ENCODE measurements around the gene PAPPA.

The PAPPA gene

DNA sequence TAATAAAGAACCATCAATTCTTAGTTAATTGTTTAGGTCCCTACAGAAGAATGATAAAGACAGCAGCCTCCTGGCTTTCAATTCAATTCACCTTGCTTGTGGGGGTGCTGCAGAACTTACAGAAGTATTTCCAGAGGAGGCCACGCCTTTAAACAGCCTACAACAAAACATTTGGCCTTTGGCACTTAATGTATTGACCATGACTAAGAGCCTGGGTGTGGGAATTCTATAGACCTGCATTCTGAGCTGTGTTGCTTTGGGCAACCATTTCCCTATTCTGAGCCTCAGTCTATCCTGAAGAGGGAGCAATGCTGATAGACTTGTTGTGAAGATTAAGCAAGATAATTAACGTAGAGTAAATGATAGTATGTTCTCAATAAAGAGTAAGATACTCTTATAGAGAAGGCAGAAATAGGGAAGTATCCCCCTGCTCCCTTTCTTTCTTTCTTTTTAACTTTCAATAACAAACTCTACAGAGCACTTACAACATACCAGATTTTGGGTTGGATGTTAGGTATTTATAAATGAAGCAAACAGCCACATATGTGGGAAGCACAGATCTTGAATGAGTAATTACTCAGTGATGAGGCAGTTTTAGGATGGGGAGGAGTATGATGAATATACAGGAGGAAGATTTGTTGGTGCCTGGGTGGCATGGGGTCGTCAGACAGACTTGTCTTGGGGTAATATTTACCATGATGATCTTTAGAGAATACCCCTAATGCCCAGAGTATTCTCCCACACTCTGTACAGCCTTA lies 28.4 kb downstream of the PAPPA start:
- Histone ChIP-seq H3K4me1 (ENCODE audit: control insufficient read depth, insufficient read depth, low read length) (no peaks in the 10 kb centered on the region), H3K27ac (ENCODE audit: low read length) (no peak overlapping the region), H3K27me3 (ENCODE audit: control insufficient read depth, insufficient read depth, low read length) (no peaks in the 10 kb centered on the region), H3K36me3 (ENCODE audit: control insufficient read depth, insufficient read depth, low read length) (no peaks in the 10 kb centered on the region), H3K4me3 (ENCODE audit: low read length) (no peak overlapping the region), H3K9me3 (ENCODE audit: control insufficient read depth, insufficient read depth, low read length) (no peaks in the 10 kb centered on the region)
- no CpG with 5 or more reads among the region's 3 CpGs for WGBS (ENCODE audit: insufficient coverage, insufficient read length)
- no peak for DNase-seq (ENCODE audit: low read depth, low spot score)

GRCh38 chr9:116182876-116183275 lies 29.3 kb downstream of the PAPPA start:
- WGBS (ENCODE audit: insufficient coverage, insufficient read length) = no CpG with 5 or more reads among the region's 5 CpGs
- H3K27ac ChIP-seq (ENCODE audit: low read length) = no peak overlapping the region
- H3K9me3 ChIP-seq (ENCODE audit: control insufficient read depth, insufficient read depth, low read length) = no peaks in the 10 kb centered on the region
- H3K4me1 ChIP-seq (ENCODE audit: control insufficient read depth, insufficient read depth, low read length) = no peaks in the 10 kb centered on the region
- no peaks in the 10 kb centered on the region for H3K27me3 ChIP-seq (ENCODE audit: control insufficient read depth, insufficient read depth, low read length)
- H3K4me3 ChIP-seq (ENCODE audit: low read length) = no peak overlapping the region
- DNase-seq (ENCODE audit: low read depth, low spot score) = no peak
- H3K36me3 ChIP-seq (ENCODE audit: control insufficient read depth, insufficient read depth, low read length) = no peaks in the 10 kb centered on the region

DNA sequence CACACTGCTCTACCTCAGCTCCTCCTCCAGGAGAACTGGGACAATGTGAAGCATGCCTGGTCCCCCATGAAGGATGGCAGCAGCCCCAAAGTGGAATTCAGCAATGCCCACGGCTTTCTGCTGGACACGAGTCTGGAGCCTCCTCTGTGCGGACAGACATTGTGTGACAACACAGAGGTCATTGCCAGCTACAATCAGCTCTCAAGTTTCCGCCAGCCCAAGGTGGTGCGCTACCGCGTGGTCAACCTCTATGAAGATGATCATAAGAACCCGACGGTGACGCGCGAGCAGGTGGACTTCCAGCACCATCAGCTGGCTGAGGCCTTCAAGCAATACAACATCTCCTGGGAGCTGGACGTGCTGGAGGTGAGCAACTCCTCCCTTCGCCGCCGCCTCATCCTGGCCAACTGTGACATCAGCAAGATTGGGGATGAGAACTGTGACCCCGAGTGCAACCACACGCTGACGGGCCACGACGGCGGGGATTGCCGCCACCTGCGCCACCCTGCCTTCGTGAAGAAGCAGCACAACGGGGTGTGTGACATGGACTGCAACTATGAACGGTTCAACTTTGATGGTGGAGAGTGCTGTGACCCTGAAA lies 34.1 kb downstream of the PAPPA start:
- no CpG with 5 or more reads among the region's 27 CpGs for WGBS (ENCODE audit: insufficient coverage, insufficient read length)
- no peaks in the 10 kb centered on the region for H3K9me3 ChIP-seq (ENCODE audit: control insufficient read depth, insufficient read depth, low read length)
- no peaks in the 10 kb centered on the region for H3K4me1 ChIP-seq (ENCODE audit: control insufficient read depth, insufficient read depth, low read length)
- no peaks in the 10 kb centered on the region for H3K27me3 ChIP-seq (ENCODE audit: control insufficient read depth, insufficient read depth, low read length)
- DNase-seq (ENCODE audit: low read depth, low spot score) = no peak
- H3K4me3 ChIP-seq (ENCODE audit: low read length) = no peak overlapping the region
- H3K36me3 ChIP-seq (ENCODE audit: control insufficient read depth, insufficient read depth, low read length) = no peaks in the 10 kb centered on the region
- no peak overlapping the region for H3K27ac ChIP-seq (ENCODE audit: low read length)

GRCh38 chr9:116189683-116190082 lies 36.1 kb downstream of the PAPPA start:
- no peaks in the 10 kb centered on the region for H3K4me1 ChIP-seq (ENCODE audit: control insufficient read depth, insufficient read depth, low read length)
- H3K27ac ChIP-seq (ENCODE audit: low read length) = no peak overlapping the region
- no peak overlapping the region for H3K4me3 ChIP-seq (ENCODE audit: low read length)
- H3K27me3 ChIP-seq (ENCODE audit: control insufficient read depth, insufficient read depth, low read length) = no peaks in the 10 kb centered on the region
- H3K36me3 ChIP-seq (ENCODE audit: control insufficient read depth, insufficient read depth, low read length) = no peaks in the 10 kb centered on the region
- H3K9me3 ChIP-seq (ENCODE audit: control insufficient read depth, insufficient read depth, low read length) = no peaks in the 10 kb centered on the region
- no peak for DNase-seq (ENCODE audit: low read depth, low spot score)
- WGBS (ENCODE audit: insufficient coverage, insufficient read length) = no CpG with 5 or more reads among the region's 5 CpGs

- Histone ChIP-seq H3K4me3 (ENCODE audit: low read length) (no peak overlapping the region), H3K4me1 (ENCODE audit: control insufficient read depth, insufficient read depth, low read length) (no peaks in the 10 kb centered on the region), H3K9me3 (ENCODE audit: control insufficient read depth, insufficient read depth, low read length) (no peaks in the 10 kb centered on the region), H3K27ac (ENCODE audit: low read length) (no peak overlapping the region), H3K27me3 (ENCODE audit: control insufficient read depth, insufficient read depth, low read length) (no peaks in the 10 kb centered on the region), H3K36me3 (ENCODE audit: control insufficient read depth, insufficient read depth, low read length) (no peaks in the 10 kb centered on the region)
- no CpG with 5 or more reads among the region's 6 CpGs for WGBS (ENCODE audit: insufficient coverage, insufficient read length)
- no peak for DNase-seq (ENCODE audit: low read depth, low spot score)
These were observed 37.2 kb downstream of the PAPPA start for GRCh38 chr9:116190637-116191396.

- no peaks in the 10 kb centered on the region for H3K36me3 ChIP-seq (ENCODE audit: control insufficient read depth, insufficient read depth, low read length)
- H3K27ac ChIP-seq (ENCODE audit: low read length) = no peak overlapping the region
- H3K4me3 ChIP-seq (ENCODE audit: low read length) = no peak overlapping the region
- no CpG with 5 or more reads among the region's 2 CpGs for WGBS (ENCODE audit: insufficient coverage, insufficient read length)
- H3K27me3 ChIP-seq (ENCODE audit: control insufficient read depth, insufficient read depth, low read length) = no peaks in the 10 kb centered on the region
- no peaks in the 10 kb centered on the region for H3K9me3 ChIP-seq (ENCODE audit: control insufficient read depth, insufficient read depth, low read length)
- DNase-seq (ENCODE audit: low read depth, low spot score) = no peak
- H3K4me1 ChIP-seq (ENCODE audit: control insufficient read depth, insufficient read depth, low read length) = no peaks in the 10 kb centered on the region
These were observed 38.2 kb downstream of the PAPPA start for GRCh38 chr9:116191576-116192415.

- no peaks in the 10 kb centered on the region for H3K4me1 ChIP-seq (ENCODE audit: control insufficient read depth, insufficient read depth, low read length)
- DNase-seq (ENCODE audit: low read depth, low spot score) = no peak
- no peaks in the 10 kb centered on the region for H3K27me3 ChIP-seq (ENCODE audit: control insufficient read depth, insufficient read depth, low read length)
- H3K4me3 ChIP-seq (ENCODE audit: low read length) = no peak overlapping the region
- no peak overlapping the region for H3K27ac ChIP-seq (ENCODE audit: low read length)
- H3K9me3 ChIP-seq (ENCODE audit: control insufficient read depth, insufficient read depth, low read length) = no peaks in the 10 kb centered on the region
- no peaks in the 10 kb centered on the region for H3K36me3 ChIP-seq (ENCODE audit: control insufficient read depth, insufficient read depth, low read length)
These were observed 40.0 kb downstream of the PAPPA start for GRCh38 chr9:116193636-116194035.

DNA sequence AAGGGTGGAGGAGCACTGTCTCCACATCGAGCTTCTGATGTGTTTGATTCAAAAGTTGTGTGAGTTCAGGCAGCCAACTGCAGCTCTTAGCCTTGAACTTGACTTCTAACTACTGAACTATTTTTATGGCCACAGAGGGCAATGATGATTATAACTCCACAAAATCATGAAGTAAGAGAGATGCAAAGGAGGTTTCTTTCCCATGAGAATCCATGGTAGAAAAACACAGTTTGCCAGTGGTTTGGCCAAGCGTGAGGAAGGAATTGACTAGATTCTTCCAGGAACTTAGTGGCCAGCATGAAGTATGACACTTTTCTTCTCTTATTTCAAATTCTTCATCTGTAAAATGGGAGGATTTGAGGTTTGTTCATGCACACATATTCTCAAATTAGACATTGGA lies 43.2 kb downstream of the PAPPA start:
- Histone ChIP-seq H3K9me3 (ENCODE audit: control insufficient read depth, insufficient read depth, low read length) (no peaks in the 10 kb centered on the region), H3K27ac (ENCODE audit: low read length) (no peak overlapping the region), H3K4me3 (ENCODE audit: low read length) (no peak overlapping the region), H3K27me3 (ENCODE audit: control insufficient read depth, insufficient read depth, low read length) (no peaks in the 10 kb centered on the region), H3K36me3 (ENCODE audit: control insufficient read depth, insufficient read depth, low read length) (no peaks in the 10 kb centered on the region), H3K4me1 (ENCODE audit: control insufficient read depth, insufficient read depth, low read length) (no peaks in the 10 kb centered on the region)
- no CpG with 5 or more reads among the region's 2 CpGs for WGBS (ENCODE audit: insufficient coverage, insufficient read length)
- no peak for DNase-seq (ENCODE audit: low read depth, low spot score)

GRCh38 chr9:116198344-116198743 lies 44.8 kb downstream of the PAPPA start:
- Histone ChIP-seq H3K9me3 (ENCODE audit: control insufficient read depth, insufficient read depth, low read length) (no peaks in the 10 kb centered on the region), H3K27me3 (ENCODE audit: control insufficient read depth, insufficient read depth, low read length) (no peaks in the 10 kb centered on the region), H3K4me3 (ENCODE audit: low read length) (no peak overlapping the region), H3K4me1 (ENCODE audit: control insufficient read depth, insufficient read depth, low read length) (no peaks in the 10 kb centered on the region), H3K27ac (ENCODE audit: low read length) (no peak overlapping the region), H3K36me3 (ENCODE audit: control insufficient read depth, insufficient read depth, low read length) (no peaks in the 10 kb centered on the region)
- no CpG with 5 or more reads among the region's 4 CpGs for WGBS (ENCODE audit: insufficient coverage, insufficient read length)
- no peak for DNase-seq (ENCODE audit: low read depth, low spot score)

GRCh38 chr9:116202219-116202912 lies 48.8 kb downstream of the PAPPA start:
- Histone ChIP-seq H3K4me1 (ENCODE audit: control insufficient read depth, insufficient read depth, low read length) (no peaks in the 10 kb centered on the region), H3K27me3 (ENCODE audit: control insufficient read depth, insufficient read depth, low read length) (no peaks in the 10 kb centered on the region), H3K27ac (ENCODE audit: low read length) (no peak overlapping the region), H3K4me3 (ENCODE audit: low read length) (no peak overlapping the region), H3K36me3 (ENCODE audit: control insufficient read depth, insufficient read depth, low read length) (no peaks in the 10 kb centered on the region), H3K9me3 (ENCODE audit: control insufficient read depth, insufficient read depth, low read length) (no peaks in the 10 kb centered on the region)
- no peak for DNase-seq (ENCODE audit: low read depth, low spot score)
- 100% methylated on average over 1 of the region's 5 CpGs for WGBS (ENCODE audit: insufficient coverage, insufficient read length)

Data from iPS DF 6.9 (cell line).